GM12878 (cell line): Measurements from ENCODE around the gene MR1. TPM values are rescaled to one million over a fixed set of nuclear protein-coding genes. Genes with fewer than 3 reads are reported as not detected.

Experiments used
- BACH1 ChIP-seq: fragments of 450-650 bp; IDR thresholded peaks from 2 replicates; pipeline ENCODE4 v1.6.1; 2017; ENCODE audit warnings: mild to moderate bottlenecking, borderline replicate concordance
- CBX3 ChIP-seq: fragments of 200-600 bp; sonication (generic); IDR thresholded peaks from 2 replicates; pipeline ENCODE4 v1.6.1; 2016; ENCODE audit warnings: low read depth, borderline replicate concordance
- CUX1 ChIP-seq: IDR thresholded peaks from 2 replicates; pipeline ENCODE4 v1.6.1; 2012; ENCODE audit warnings: improper control_type of control experiment, low read depth, low read length; ENCODE audit not compliant: insufficient replicate concordance
- MAX ChIP-seq: IDR thresholded peaks from 2 replicates; pipeline ENCODE4 v1.6.1; 2012; ENCODE audit warnings: low read depth, low read length, improper control_type of control experiment
- MTA2 ChIP-seq: fragments of 450-650 bp; IDR thresholded peaks from 2 replicates; pipeline ENCODE4 v1.6.1; 2016; ENCODE audit warnings: low read depth, mild to moderate bottlenecking, moderate library complexity
- NKRF ChIP-seq: fragments of 450-650 bp; conservative IDR thresholded peaks from 2 replicates; pipeline ENCODE4 v1.6.1; 2017; ENCODE audit warnings: mild to moderate bottlenecking, moderate library complexity
- POU2F2 ChIP-seq: IDR thresholded peaks from 3 replicates; pipeline ENCODE4 v1.6.1; 2011; ENCODE audit warnings: low read depth, mild to moderate bottlenecking, low read length, borderline replicate concordance
- RELA ChIP-seq: fragments of 450-650 bp; IDR thresholded peaks from 2 replicates; pipeline ENCODE4 v1.8.0; 2014; ENCODE audit warnings: borderline replicate concordance; ENCODE audit not compliant: partially characterized antibody
- TCF12 ChIP-seq: IDR thresholded peaks from 2 replicates; pipeline ENCODE4 v1.6.1; 2011; ENCODE audit warnings: low read depth, mild to moderate bottlenecking, low read length
- polyA plus RNA-seq, 11 experiments: library from polyadenylated mRNA; depleted of rRNA in 4 of 11; unstranded in 6 of 11; stranded (reverse) in 5 of 11; fragments of >200 nt; fragmentation: Nextera tagmentation in 4 of 11; fragmentation: Illumina TruSeq in 1 of 11; extraction: Ambion mirVana in 4 of 11; extraction: Trizol in 1 of 11; gene quantifications; 1 replicate in 1 of 11; 2 replicates in 10 of 11; pipeline versions ENCODE4 v1.2.1 to v1.2.3, GENCODE V29; 2011 to 2016; ENCODE audit warnings: inconsistent platforms in 2 of 11, missing spikeins in 2 of 11, low read depth in 1 of 11
- total RNA-seq, 4 experiments: library from RNA; depleted of rRNA in 3 of 4; stranded (reverse); fragments of >200 nt in 3 of 4; fragmentation: Illumina TruSeq in 1 of 4; extraction: Trizol in 1 of 4; gene quantifications; 2 replicates each; pipeline versions ENCODE4 v1.2.1 to v1.2.3, GENCODE V29; 2013 to 2021
- TF ChIP-seq, protein P1 (sequence below), 3 experiments: IDR thresholded peaks in 2 of 3; conservative IDR thresholded peaks in 1 of 3; 2 replicates each; pipeline ENCODE4 v1.5.1; 2011; ENCODE audit warnings: low read depth in 3 of 3, low read length in 3 of 3, mild to moderate bottlenecking in 3 of 3, control low read depth in 2 of 3, moderate library complexity in 2 of 3, inconsistent platforms in 1 of 3, mixed read lengths in 1 of 3; ENCODE audit not compliant: control insufficient read depth in 2 of 3, insufficient read depth in 1 of 3; ENCODE audit errors: extremely low read depth in 1 of 3
- TF ChIP-seq, protein P2 (sequence below): IDR thresholded peaks from 2 replicates; pipeline ENCODE4 v1.6.1; 2012; ENCODE audit warnings: mild to moderate bottlenecking, low read depth, low read length
- TF ChIP-seq, protein P3 (sequence below): fragments of 150-350 bp; IDR thresholded peaks from 2 replicates; pipeline ENCODE4 v1.6.1; 2014; ENCODE audit warnings: mild to moderate bottlenecking, low read depth, low read length

MR1 gene
- total and polyA plus RNA-seq, 10 of the 15 experiments (the other 5 are each of a cell fraction or from before 2014, with no cell fraction given), result 24.7 to 65.9 (median 30.9) TPM

DNA sequence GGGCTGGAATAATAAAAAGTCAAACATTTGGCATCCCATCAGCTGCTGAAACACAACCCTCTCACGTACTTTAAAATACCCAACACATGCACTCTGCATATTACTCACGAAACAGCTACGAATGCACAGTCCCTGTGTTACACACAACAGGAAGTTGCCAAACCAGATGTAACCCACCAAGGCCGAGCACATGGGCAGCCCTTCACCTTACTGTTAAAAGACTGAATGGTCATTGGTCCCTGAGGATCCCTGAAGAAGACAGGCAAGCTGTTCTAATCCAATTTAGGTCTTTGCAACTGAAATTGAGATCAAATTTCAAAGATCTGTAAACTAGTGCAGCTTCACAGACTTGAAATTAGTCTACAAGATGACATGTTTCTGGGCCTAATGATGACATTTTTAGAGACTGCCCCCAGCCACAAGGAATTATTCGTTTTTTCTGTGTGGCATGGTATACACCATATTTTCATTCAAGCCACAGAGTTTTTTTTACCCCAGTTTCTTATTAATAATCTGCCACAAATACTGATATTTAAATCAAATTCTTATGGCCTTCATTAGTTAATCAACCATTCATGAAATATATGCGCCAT, 29.1 kb downstream of the MR1 start (continued):
- TF ChIP-seq, protein P1, sequence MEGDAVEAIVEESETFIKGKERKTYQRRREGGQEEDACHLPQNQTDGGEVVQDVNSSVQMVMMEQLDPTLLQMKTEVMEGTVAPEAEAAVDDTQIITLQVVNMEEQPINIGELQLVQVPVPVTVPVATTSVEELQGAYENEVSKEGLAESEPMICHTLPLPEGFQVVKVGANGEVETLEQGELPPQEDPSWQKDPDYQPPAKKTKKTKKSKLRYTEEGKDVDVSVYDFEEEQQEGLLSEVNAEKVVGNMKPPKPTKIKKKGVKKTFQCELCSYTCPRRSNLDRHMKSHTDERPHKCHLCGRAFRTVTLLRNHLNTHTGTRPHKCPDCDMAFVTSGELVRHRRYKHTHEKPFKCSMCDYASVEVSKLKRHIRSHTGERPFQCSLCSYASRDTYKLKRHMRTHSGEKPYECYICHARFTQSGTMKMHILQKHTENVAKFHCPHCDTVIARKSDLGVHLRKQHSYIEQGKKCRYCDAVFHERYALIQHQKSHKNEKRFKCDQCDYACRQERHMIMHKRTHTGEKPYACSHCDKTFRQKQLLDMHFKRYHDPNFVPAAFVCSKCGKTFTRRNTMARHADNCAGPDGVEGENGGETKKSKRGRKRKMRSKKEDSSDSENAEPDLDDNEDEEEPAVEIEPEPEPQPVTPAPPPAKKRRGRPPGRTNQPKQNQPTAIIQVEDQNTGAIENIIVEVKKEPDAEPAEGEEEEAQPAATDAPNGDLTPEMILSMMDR (IDR thresholded peaks at IDR 0.05 in 2 of 3, conservative IDR thresholded peaks at IDR 0.05 in 1 of 3; ENCODE audit: control insufficient read depth in 2 of 3, extremely low read depth in 1 of 3, insufficient read depth in 1 of 3, low read depth in 3 of 3, low read length in 3 of 3), result no peak
- TF ChIP-seq BACH1 (no peak), TCF12 (0 out of 2 replicates have a peak, but pooled peaks have one; percentile 25), CBX3 (no peak), NKRF (peak; percentile 21; the same call in 1 of the 2 replicates), MAX (peak; percentile 57; the same call in 1 of the 2 replicates), RELA (no peak), POU2F2 (peak; percentile 65; the same call in 2 of the 3 replicates), MTA2 (no peak), CUX1 (no peak)
- TF ChIP-seq, protein P2, sequence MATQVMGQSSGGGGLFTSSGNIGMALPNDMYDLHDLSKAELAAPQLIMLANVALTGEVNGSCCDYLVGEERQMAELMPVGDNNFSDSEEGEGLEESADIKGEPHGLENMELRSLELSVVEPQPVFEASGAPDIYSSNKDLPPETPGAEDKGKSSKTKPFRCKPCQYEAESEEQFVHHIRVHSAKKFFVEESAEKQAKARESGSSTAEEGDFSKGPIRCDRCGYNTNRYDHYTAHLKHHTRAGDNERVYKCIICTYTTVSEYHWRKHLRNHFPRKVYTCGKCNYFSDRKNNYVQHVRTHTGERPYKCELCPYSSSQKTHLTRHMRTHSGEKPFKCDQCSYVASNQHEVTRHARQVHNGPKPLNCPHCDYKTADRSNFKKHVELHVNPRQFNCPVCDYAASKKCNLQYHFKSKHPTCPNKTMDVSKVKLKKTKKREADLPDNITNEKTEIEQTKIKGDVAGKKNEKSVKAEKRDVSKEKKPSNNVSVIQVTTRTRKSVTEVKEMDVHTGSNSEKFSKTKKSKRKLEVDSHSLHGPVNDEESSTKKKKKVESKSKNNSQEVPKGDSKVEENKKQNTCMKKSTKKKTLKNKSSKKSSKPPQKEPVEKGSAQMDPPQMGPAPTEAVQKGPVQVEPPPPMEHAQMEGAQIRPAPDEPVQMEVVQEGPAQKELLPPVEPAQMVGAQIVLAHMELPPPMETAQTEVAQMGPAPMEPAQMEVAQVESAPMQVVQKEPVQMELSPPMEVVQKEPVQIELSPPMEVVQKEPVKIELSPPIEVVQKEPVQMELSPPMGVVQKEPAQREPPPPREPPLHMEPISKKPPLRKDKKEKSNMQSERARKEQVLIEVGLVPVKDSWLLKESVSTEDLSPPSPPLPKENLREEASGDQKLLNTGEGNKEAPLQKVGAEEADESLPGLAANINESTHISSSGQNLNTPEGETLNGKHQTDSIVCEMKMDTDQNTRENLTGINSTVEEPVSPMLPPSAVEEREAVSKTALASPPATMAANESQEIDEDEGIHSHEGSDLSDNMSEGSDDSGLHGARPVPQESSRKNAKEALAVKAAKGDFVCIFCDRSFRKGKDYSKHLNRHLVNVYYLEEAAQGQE, result no peak
- TF ChIP-seq, protein P3, sequence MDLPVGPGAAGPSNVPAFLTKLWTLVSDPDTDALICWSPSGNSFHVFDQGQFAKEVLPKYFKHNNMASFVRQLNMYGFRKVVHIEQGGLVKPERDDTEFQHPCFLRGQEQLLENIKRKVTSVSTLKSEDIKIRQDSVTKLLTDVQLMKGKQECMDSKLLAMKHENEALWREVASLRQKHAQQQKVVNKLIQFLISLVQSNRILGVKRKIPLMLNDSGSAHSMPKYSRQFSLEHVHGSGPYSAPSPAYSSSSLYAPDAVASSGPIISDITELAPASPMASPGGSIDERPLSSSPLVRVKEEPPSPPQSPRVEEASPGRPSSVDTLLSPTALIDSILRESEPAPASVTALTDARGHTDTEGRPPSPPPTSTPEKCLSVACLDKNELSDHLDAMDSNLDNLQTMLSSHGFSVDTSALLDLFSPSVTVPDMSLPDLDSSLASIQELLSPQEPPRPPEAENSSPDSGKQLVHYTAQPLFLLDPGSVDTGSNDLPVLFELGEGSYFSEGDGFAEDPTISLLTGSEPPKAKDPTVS, result no peak
